NCI-H524 treated with DMSO at 0.1 percent for 48 hours (cell line): ENCODE results near the gene FHIT.
"Not testable (repeated sequence)": the region's sequence is repeated elsewhere in the genome, so short reads cannot be mapped to it uniquely, and the experiment has no call there.

Source experiments
- DNase-seq: peaks from one replicate; lab custom pipeline; 2025; lab: John Stamatoyannopoulos, UW

Gene FHIT

GRCh38 chr3:59934560-59934959, 1316.7 kb downstream of the FHIT start:
- DNase-seq: not testable (repeated sequence)

DNA sequence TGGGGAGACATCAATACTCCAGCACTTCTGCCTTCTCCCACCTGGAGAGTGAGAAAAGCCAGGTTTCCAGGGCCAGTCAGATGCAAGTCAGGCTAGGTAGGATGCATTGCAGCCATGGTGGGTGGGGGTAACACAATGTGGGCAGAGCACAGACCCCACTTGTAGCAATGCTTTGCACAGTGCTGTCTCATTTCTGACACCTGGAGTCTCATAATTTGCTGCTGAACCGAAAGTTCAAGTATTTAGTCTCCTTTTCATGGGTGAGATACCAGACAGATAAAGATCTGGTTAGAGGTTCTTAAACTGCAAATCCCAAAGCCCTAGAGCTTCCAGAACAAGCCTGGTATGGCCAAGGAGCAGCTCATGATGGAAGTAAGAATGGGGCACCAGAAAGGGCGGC, 1321.1 kb downstream of the FHIT start:
- no peak for DNase-seq

DNA sequence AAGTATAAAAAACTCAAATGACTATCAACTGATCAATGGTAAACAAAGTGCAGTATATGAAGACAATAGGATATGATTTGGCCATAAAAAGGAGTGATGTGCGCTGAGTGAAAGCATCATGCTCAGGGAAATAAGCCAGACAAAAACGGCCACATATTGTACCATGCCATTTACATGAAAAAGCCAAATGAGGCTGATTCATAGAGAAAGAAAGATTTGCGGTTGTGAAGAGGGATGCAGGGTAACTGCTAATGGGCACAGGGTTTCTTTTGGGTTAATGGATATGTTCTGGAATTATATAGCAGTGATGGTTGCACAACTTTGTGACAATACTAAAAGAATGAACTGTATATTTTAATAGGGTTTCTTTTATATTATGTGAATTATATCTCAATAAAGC, 1324.2 kb downstream of the FHIT start:
- no peak for DNase-seq

- DNase-seq: no peak
These were observed 1325.3 kb downstream of the FHIT start for GRCh38 chr3:59925946-59926345.

DNA sequence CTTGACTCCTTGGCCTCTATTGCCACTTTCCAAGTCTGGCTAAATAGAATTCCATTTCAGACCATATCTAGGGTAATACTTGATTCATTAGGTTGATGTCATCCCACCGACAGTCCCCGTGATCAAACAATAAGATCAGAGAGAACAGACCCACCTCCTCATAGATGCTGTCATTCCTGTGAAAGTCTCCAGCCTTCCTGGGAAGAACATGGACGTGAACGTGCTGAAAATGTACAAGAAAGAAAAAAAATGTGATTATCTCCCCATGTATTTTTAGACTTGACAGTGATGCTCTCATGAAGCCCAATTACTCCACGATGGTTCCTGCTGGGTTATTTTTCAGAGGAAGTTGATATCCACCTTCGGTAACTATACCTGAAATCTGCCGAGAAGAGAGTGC, 1329.1 kb downstream of the FHIT start:
- no peak for DNase-seq

DNA sequence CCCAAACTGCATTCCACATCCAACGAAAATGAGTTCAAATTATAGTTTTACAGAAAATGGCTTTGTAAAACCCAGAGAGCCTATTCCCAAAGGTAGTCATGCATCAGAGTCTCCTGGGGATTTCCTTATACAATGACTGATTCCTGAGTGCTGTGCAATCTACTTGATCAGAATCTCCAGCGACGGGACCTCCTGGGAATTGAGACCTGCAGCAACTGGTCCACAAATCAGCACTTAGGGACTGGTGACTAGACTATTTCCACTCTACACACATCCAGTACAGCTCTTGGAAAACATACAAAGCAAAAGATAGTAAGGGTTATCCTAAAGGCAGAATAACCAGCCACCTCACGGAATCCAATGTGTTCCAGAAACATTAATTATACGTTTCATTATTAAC, 1330.4 kb downstream of the FHIT start:
- no peak for DNase-seq

- DNase-seq: no peak
These were observed 1331.7 kb downstream of the FHIT start for GRCh38 chr3:59919586-59919985.

- DNase-seq: no peak
These were observed 1337.0 kb downstream of the FHIT start for GRCh38 chr3:59914251-59914650.

- no peak for DNase-seq
These were observed 1337.6 kb downstream of the FHIT start for GRCh38 chr3:59913645-59914044.

- DNase-seq: no peak
These were observed 1342.6 kb downstream of the FHIT start for GRCh38 chr3:59908701-59909100.

GRCh38 chr3:59908280-59908679, 1343.0 kb downstream of the FHIT start:
- DNase-seq: no peak

DNA sequence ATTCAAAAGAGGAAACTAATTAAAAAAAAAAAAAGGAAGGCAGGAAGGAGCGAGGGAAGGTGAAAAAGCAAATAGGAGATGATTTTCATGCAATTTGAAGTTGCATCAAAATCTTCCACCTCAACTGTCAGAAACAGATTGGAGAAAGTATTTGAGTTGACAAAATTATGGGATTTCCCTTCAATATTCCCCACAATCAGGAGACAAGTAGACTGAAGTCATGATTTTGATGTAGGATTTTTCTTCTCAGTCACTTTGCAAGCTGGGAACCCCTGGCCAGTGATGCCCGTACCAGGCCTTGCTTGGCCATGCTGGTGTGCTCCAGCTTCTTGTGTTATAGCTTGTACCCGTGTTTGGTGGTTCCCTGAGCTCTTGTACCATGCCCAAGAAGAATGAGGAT, 1347.0 kb downstream of the FHIT start:
- no peak for DNase-seq

GRCh38 chr3:59899061-59899460, 1352.2 kb downstream of the FHIT start:
- no peak for DNase-seq

GRCh38 chr3:59895972-59896371, 1355.3 kb downstream of the FHIT start:
- no peak for DNase-seq

- DNase-seq: no peak
These were observed 1356.7 kb downstream of the FHIT start for GRCh38 chr3:59894425-59895121.

DNA sequence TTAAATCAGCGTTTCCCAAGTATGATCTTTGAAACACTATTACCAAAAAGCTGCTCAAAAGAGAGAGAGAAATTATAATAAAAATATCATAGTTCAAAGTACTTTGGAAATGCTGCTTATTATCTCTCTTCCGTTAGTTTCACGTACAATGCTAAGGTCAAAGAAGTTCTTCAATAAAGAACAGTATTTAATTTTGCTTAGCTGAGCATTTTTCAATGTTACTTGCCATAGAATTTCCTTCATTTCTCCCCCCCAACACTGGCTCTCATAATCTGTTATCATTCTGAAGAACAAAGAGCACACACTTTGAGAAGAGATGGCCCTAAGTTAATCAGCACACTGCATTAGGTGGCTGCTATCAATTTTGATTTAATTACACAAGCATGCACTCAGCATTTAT, 1360.6 kb downstream of the FHIT start:
- DNase-seq: no peak

DNA sequence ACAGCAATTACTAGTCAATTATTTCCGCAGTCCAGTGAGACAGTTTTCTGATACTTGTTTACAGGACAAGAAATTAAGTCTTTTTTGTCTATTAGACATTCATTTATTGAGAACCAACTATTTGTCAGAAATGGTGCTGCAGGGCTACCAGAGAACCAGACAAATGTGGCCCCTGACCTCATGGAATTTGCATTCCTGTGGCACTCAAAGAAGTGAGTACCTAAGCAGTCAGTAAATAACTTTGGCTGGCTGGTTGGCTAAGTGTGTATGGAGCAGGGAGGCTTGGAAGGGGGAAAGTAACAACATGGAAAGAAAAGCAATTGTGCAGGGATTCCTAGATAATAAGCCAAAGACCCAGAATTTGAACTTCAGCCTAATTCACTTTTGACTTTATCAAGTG, 1364.5 kb downstream of the FHIT start:
- no peak for DNase-seq

DNA sequence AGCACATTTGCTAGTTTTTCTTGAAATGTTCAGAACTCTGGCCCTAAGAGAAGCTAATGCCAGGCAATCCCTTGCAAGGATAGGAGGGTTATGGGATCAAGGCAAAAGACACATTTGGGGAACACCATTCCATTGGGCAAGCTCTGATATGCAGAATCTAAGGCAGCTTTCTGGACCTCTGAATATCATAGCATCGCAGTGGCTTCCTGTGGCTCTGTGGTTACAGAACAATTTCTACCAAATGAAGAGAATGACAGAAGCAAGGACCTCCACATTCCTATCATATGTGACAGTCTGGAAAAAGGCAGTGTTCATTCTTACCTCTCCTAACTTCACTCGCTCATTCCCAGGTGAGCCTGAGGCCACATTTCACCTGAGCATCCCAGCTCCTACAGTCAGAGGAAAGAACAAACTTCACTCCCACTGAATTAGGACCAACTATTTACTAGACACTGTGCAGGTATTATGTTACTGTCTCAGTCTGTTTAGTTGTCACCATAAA, 1365.3 kb downstream of the FHIT start:
- DNase-seq: no peak

DNA sequence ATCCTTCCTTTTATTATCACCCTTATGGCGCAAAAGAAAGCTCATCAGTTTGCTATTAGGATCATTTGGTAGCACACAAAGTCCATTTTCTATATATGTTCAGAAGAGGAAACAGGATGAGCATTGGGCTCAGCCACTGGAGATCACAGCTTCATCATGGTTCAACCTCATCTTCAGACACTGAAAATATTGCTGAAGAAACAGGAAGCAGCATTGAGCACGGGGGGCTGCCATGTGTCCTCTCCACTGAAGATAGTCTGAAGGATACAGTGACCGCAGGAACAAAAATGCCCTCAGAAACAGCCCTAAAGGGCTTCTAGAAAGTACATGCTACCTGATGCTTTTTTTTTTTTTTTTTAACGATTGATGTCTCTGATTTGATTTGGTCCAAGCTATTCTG, 1366.2 kb downstream of the FHIT start:
- DNase-seq: no peak

DNA sequence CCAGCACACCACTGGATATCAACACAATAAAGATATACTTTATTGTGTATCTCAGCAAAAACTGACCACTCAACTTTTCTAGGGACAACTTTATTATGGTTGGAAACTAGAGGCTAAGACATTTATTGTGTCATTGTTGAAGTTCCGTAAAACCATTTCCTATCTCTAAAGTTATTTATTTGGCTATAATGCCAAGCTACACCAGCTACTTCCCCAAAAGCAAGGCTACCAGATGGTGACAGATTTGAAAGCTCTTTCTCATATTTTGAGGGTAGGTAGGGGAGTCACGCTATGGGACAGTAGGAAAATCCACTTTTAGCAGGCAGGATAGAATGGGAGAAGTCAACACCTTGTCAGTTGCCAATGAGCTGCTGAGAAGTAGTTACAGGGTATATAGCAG, 1366.8 kb downstream of the FHIT start:
- DNase-seq: no peak

DNA sequence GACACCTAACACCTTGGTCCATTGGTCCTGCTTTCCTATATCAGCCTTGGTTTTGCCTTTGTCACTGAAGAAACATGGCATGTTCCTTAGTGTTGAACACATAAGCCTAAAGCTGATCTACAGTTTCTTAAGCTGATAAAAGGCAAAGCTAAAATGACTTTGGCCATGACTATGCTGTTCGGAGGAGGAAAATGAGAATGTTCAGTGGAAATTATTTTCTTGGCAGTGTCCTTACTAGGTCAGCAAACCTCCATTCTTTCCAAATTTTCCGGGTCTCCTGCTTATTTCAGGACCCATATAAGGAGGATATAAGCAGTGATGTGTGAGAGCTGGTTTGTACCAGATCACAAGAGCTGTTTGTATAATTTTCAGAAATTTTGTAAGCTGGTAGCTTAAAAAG, 1368.5 kb downstream of the FHIT start:
- no peak for DNase-seq

DNA sequence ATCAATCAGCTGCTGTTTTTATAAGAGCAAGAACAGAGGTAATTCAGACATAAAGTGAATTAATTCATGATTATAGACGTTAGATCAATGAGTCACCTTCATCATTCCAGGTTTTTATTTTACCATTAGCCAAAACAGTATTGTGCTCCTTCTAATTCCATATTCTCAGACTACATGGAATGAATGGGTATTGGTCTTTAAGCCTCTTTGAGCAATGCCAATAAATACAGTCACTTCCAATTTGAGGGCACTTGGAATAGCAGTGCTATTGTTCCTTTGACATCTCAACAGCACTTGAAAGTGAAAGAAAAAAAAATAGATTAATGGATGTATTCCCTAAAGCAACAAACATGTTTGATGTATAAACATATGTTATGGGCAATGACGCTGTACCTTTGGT, 1370.5 kb downstream of the FHIT start:
- no peak for DNase-seq

GRCh38 chr3:59879031-59879581, 1372.1 kb downstream of the FHIT start:
- DNase-seq: no peak

DNA sequence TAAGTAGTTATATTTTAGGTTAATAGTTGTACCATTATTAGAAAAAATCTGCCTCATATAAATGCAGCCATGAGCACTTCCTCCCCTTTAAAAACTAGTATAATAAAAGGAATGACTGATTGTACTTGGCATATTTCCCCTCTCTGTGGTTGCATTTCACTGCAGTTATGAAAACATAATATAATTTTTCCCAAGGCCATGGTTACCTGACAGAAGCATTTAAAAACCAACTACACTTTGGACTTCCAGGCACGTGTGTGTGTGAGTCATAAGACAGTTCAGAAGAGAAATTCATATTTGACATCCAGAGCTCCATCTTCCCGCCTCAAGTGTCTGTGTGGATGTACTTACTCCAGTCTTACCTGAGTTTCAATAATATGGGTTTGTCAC, 1373.2 kb downstream of the FHIT start:
- no peak for DNase-seq
